ENCODE results near the gene HYCC2.
A peak's percentile ranks its signal among the peaks of the same experiment; 100 is the strongest.
"Not testable (repeated sequence)": the region's sequence is repeated elsewhere in the genome, so short reads cannot be mapped to it uniquely, and the experiment has no call there.

Gene HYCC2

GRCh38 chr2:201058914-201059313, 12.6 kb downstream of the HYCC2 start:
- H3K36me3 Mint-ChIP-seq (ENCODE audit: insufficient read depth) = peaks cover 13% of the 10 kb centered on the region
- no peak for DNase-seq
- peak overlapping the region; percentile 2 to 53 for H3K27ac Mint-ChIP-seq
- peaks cover 31 to 50% of the 10 kb centered on the region in 2 donors for H3K4me1 Mint-ChIP-seq (ENCODE audit: low read depth in 2 of 2)
- H3K9me3 Mint-ChIP-seq = no peaks in the 10 kb centered on the region
- ATAC-seq (replicated peaks) = no peak
- H3K27me3 Mint-ChIP-seq = no peaks in the 10 kb centered on the region
- no peak overlapping the region for H3K4me3 Mint-ChIP-seq

DNA sequence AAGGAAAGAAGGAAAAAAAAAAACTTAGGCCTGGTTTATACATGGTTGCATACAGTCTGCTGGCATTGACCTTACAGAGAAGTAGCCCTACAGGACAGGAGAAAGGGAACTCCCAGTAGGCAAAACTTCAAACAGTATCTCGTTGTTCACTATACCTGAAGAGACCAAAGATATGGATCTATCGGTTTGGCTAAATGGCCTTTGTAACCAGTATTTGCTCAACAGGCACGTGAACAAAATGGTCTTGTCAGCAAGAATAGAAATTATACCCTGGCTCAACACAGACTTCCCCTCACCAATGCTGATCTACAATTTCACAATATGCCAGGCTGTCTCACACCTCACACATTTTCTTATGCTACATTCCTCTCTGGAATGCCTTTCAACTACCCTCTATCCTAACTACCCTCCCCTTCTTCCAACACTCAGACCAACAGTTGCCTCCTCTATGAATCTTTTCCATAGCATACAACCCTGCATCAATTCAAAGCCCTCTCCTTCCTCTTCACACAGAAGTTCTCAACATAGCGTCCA, 13.7 kb downstream of the HYCC2 start:
- H3K4me3 Mint-ChIP-seq = no peak overlapping the region
- peak overlapping the region; percentile 2 to 53 for H3K27ac Mint-ChIP-seq
- H3K27me3 Mint-ChIP-seq = no peaks in the 10 kb centered on the region
- no peak for ATAC-seq (replicated peaks)
- no peak for DNase-seq
- peaks cover 9% of the 10 kb centered on the region for H3K36me3 Mint-ChIP-seq (ENCODE audit: insufficient read depth)
- H3K9me3 Mint-ChIP-seq = no peaks in the 10 kb centered on the region
- peaks cover 23 to 40% of the 10 kb centered on the region in 2 donors for H3K4me1 Mint-ChIP-seq (ENCODE audit: low read depth in 2 of 2)

DNA sequence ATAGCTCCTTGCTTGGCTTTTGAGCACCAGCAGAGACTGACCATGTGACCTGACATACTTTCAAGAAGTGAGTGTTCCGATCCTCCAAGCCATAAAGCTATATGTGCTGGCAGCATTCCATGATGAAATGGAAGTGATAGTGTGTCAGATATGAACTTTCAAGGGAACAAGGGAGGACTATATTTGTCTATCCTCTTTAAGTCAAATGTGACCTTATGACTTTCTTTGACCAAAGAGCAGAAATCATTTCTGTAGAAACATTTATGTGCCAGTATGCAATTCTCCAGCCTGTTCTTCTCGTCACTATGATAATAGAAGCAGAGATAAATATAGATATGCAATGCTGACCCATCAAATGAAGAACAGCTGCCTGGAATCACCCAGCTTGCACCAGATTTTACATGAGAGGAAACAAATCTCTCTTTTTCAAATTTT, 14.4 kb downstream of the HYCC2 start:
- Mint-ChIP-seq H3K4me1 (ENCODE audit: low read depth in 2 of 2) (peaks cover 27 to 42% of the 10 kb centered on the region in 2 donors), H3K9me3 (no peaks in the 10 kb centered on the region), H3K27ac (peak overlapping the region in 1 of 2 donors; percentile 70), H3K4me3 (no peak overlapping the region), H3K27me3 (no peaks in the 10 kb centered on the region), H3K36me3 (ENCODE audit: insufficient read depth) (peaks cover 11% of the 10 kb centered on the region)
- ATAC-seq (replicated peaks) = no peak
- DNase-seq = no peak

- ATAC-seq (replicated peaks) (no peak), DNase-seq (no peak)
- H3K36me3 Mint-ChIP-seq (ENCODE audit: insufficient read depth) = peaks cover 6% of the 10 kb centered on the region
- peaks cover 19 to 32% of the 10 kb centered on the region in 2 donors for H3K4me1 Mint-ChIP-seq (ENCODE audit: low read depth in 2 of 2)
- no peak overlapping the region for H3K4me3 Mint-ChIP-seq
- peaks cover 0 to 10% of the 10 kb centered on the region in 2 donors for H3K9me3 Mint-ChIP-seq
- H3K27ac Mint-ChIP-seq = no peak overlapping the region
- no peaks in the 10 kb centered on the region for H3K27me3 Mint-ChIP-seq
Observed at GRCh38 chr2:201049455-201049854, 22.0 kb downstream of the HYCC2 start.

- no peak for DNase-seq
- peaks cover 0 to 10% of the 10 kb centered on the region in 2 donors for H3K9me3 Mint-ChIP-seq
- no peak for ATAC-seq (replicated peaks)
- peak overlapping the region in 1 of 2 donors; percentile 6 for H3K27ac Mint-ChIP-seq
- H3K27me3 Mint-ChIP-seq = no peaks in the 10 kb centered on the region
- H3K36me3 Mint-ChIP-seq (ENCODE audit: insufficient read depth) = peaks cover 20% of the 10 kb centered on the region
- no peak overlapping the region for H3K4me3 Mint-ChIP-seq
- peaks cover 15 to 28% of the 10 kb centered on the region in 2 donors for H3K4me1 Mint-ChIP-seq (ENCODE audit: low read depth in 2 of 2)
Observed at GRCh38 chr2:201046881-201047280, 24.6 kb downstream of the HYCC2 start.

DNA sequence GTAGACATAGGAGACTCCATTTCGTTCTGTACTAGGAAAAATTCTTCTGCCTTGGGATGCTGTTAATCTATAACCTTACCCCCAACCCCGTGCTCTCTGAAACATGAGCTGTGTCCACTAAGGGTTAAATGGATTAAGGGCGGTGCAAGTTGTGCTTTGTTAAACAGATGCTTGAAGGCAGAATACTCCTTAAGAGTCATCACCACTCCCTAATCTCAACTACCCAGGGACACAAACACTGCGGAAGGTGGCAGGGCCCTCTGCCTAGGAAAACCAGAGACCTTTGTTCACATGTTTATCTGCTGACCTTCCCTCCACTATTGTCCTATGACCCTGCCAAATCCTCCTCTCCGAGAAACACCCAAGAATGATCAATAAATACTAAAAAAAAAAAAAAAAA, 28.4 kb downstream of the HYCC2 start:
- peaks cover 31% of the 10 kb centered on the region for H3K36me3 Mint-ChIP-seq (ENCODE audit: insufficient read depth)
- ATAC-seq (replicated peaks); DNase-seq; H3K9me3 Mint-ChIP-seq; H3K27me3 Mint-ChIP-seq; H3K4me3 Mint-ChIP-seq: not testable (repeated sequence)
- H3K27ac Mint-ChIP-seq = peak overlapping the region in 1 of 2 donors; percentile 67
- peaks cover 14 to 26% of the 10 kb centered on the region in 2 donors for H3K4me1 Mint-ChIP-seq (ENCODE audit: low read depth in 2 of 2)

GRCh38 chr2:201042451-201042850, 29.0 kb downstream of the HYCC2 start:
- H3K9me3 Mint-ChIP-seq; H3K27ac Mint-ChIP-seq; H3K4me3 Mint-ChIP-seq; ATAC-seq (replicated peaks); H3K27me3 Mint-ChIP-seq; DNase-seq: not testable (repeated sequence)
- peaks cover 14 to 27% of the 10 kb centered on the region in 2 donors for H3K4me1 Mint-ChIP-seq (ENCODE audit: low read depth in 2 of 2)
- peaks cover 31% of the 10 kb centered on the region for H3K36me3 Mint-ChIP-seq (ENCODE audit: insufficient read depth)

DNA sequence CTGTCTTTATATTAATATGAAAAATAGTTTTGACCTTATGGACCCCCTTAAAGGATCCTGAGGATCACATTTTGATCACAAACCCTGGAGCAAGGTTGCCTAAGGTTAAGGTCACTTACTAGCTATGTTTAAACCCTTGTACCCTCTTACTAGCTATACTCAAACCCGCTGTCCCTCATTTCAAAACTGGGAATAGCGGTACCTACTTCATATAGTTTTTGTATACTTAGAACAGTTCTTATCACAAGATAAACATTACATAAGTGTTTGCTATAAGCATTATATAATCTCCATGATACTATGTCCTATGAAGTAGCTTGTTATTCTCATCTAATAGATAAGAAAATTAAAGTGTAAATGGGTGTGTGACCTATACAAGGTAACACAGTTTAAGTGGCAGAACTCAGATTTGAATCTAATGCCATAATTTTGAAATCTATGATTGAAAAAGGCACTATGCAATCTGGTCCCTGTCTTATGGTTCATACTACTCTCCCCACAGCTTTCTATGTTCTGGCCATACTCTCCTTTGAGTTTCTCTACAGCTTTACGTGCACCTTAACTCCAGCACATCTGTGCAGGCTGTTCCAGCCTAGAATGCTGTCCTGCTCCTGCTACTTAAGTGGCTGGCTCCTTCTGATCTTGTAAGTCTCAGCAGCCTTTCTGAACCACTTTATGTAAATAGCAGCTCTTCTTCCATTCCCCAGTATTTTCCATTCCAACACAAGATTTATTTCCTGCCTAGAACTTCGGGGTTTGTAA, 30.4 kb downstream of the HYCC2 start:
- no peaks in the 10 kb centered on the region for H3K9me3 Mint-ChIP-seq
- peaks cover 6 to 13% of the 10 kb centered on the region in 2 donors for H3K4me1 Mint-ChIP-seq (ENCODE audit: low read depth in 2 of 2)
- peak overlapping the region in 1 of 2 donors; percentile 27 for H3K27ac Mint-ChIP-seq
- ATAC-seq (replicated peaks) = no peak
- no peak for DNase-seq
- H3K27me3 Mint-ChIP-seq = no peaks in the 10 kb centered on the region
- peaks cover 31% of the 10 kb centered on the region for H3K36me3 Mint-ChIP-seq (ENCODE audit: insufficient read depth)
- H3K4me3 Mint-ChIP-seq = no peak overlapping the region

DNA sequence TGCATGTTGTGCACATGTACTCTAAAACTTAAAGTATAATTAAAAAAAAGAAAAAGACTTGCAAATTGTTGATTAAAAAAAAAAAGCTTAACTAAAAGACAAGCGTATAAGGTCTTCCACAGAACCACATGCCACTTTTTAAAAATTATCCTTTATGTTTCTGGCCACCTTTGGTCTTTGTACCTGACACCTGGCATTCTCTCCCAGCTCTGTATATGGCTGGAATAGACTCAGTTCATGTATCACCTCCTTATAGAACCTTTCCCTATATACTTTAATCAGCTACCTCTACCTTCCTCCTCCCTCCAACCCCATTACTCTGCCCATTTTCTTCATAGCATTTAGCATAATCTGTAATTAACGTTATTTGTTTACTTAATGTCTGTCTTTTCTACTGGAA, 32.6 kb downstream of the HYCC2 start:
- Mint-ChIP-seq H3K4me1 (ENCODE audit: low read depth in 2 of 2) (peaks cover 6 to 10% of the 10 kb centered on the region in 2 donors), H3K9me3 (peaks cover 0 to 3% of the 10 kb centered on the region in 2 donors), H3K27ac (no peak overlapping the region), H3K27me3 (no peaks in the 10 kb centered on the region), H3K36me3 (ENCODE audit: insufficient read depth) (peaks cover 26% of the 10 kb centered on the region), H3K4me3 (no peak overlapping the region)
- no peak for ATAC-seq (replicated peaks)
- DNase-seq = no peak

GRCh38 chr2:201038361-201038760, 33.1 kb downstream of the HYCC2 start:
- not testable (repeated sequence) for H3K4me3 Mint-ChIP-seq; H3K27ac Mint-ChIP-seq; H3K9me3 Mint-ChIP-seq; DNase-seq; ATAC-seq (replicated peaks); H3K27me3 Mint-ChIP-seq
- peaks cover 4 to 10% of the 10 kb centered on the region in 2 donors for H3K4me1 Mint-ChIP-seq (ENCODE audit: low read depth in 2 of 2)
- H3K36me3 Mint-ChIP-seq (ENCODE audit: insufficient read depth) = peaks cover 21% of the 10 kb centered on the region

- not testable (repeated sequence) for DNase-seq; H3K9me3 Mint-ChIP-seq; ATAC-seq (replicated peaks); H3K4me3 Mint-ChIP-seq; H3K27ac Mint-ChIP-seq; H3K4me1 Mint-ChIP-seq (ENCODE audit: low read depth in 2 of 2); H3K27me3 Mint-ChIP-seq; H3K36me3 Mint-ChIP-seq (ENCODE audit: insufficient read depth)
Observed at GRCh38 chr2:201034355-201034754, 37.1 kb downstream of the HYCC2 start.

GRCh38 chr2:201024518-201024917, 47.0 kb downstream of the HYCC2 start:
- Mint-ChIP-seq H3K27me3 (no peaks in the 10 kb centered on the region), H3K4me1 (ENCODE audit: low read depth in 2 of 2) (peaks cover 18 to 45% of the 10 kb centered on the region in 2 donors), H3K36me3 (ENCODE audit: insufficient read depth) (peaks cover 20% of the 10 kb centered on the region), H3K4me3 (no peak overlapping the region), H3K9me3 (no peaks in the 10 kb centered on the region), H3K27ac (no peak overlapping the region)
- ATAC-seq (replicated peaks) (no peak), DNase-seq (no peak)

- H3K4me1 Mint-ChIP-seq (ENCODE audit: low read depth in 2 of 2) = peaks cover 13 to 31% of the 10 kb centered on the region in 2 donors
- H3K4me3 Mint-ChIP-seq = peak overlapping the region in 1 of 2 donors; percentile 2
- peak overlapping the region; percentile 52 to 80 for H3K27ac Mint-ChIP-seq
- ATAC-seq (replicated peaks) = no peak
- peaks cover 26% of the 10 kb centered on the region for H3K36me3 Mint-ChIP-seq (ENCODE audit: insufficient read depth)
- no peaks in the 10 kb centered on the region for H3K27me3 Mint-ChIP-seq
- H3K9me3 Mint-ChIP-seq = no peaks in the 10 kb centered on the region
- no peak for DNase-seq
Observed at GRCh38 chr2:201021914-201022313, 49.6 kb downstream of the HYCC2 start.
